ENCODE measurements around the gene TM2D1.
A peak's percentile ranks its signal among the peaks of the same experiment; 100 is the strongest.
"Not testable (repeated sequence)": the region's sequence is repeated elsewhere in the genome, so short reads cannot be mapped to it uniquely, and the experiment has no call there.

Gene TM2D1

DNA sequence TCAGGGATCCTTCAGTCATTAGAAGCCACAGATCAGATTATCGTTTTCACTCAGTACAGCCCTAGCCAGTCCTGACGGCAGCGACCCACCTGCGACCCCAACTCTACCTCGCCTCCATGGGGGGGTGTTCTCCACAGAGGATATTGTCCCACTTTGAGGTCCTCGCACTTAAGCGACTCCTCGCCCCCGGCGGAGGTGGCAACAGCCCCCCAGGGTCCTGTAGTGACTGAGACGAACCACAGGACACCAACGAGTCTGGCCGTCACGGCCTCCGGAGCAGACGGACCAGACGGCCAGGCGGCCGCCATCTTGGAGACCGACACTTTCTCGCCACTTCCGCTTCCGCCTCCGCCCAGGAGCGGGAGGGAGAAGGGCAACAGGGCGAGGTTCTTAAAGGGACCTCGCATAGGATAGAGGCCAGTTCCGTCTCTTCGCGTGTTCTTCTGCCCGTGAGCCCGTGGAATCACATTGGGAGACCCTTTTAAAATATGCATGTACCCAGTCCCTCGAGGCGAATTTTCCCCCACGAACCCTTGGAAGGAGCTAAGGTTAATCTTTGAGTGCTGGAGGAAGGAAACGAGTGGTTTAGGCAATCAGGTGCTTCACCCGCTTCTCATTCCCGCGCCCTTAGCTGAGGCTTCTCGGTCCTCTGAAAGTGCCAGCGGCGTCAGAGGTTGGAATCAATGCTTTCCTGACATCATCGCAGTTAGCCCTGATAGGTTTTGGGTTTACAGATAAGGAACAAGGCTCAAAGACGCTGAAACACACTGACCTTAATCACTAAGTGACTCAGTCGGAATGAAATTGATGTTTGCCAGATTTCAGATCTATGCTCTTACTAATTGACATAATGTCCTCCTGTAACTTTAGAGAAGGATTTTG lies at the start of gene TM2D1:
TSS of gene TM2D1 (minus strand) at position 329 of the 882 bp plus-strand sequence. CDS start at position 308, 21 bp downstream.
- peak; percentile 76 for DNase-seq (ENCODE audit: low read depth, low spot score)

DNA sequence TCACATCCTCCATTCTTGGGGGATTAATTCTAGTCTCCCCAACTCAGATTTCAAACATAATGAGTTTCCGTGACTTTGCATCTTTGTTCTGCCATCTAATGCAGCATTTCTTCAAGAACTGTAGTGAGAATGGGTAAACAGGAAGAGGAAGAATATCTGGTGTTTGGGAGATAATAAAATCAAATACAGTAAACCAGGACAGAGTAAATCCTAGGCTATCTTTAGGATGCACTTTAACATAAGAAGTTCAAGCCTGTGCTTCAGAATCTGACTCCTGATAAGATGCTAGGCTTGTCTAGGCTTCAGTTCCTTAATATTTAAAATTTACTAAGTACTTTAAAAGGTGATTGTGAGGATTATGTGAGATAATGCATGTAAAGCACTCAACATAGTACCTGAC lies 45.2 kb upstream of the TM2D1 start:
- DNase-seq (ENCODE audit: low read depth, low spot score): no peak

DNA sequence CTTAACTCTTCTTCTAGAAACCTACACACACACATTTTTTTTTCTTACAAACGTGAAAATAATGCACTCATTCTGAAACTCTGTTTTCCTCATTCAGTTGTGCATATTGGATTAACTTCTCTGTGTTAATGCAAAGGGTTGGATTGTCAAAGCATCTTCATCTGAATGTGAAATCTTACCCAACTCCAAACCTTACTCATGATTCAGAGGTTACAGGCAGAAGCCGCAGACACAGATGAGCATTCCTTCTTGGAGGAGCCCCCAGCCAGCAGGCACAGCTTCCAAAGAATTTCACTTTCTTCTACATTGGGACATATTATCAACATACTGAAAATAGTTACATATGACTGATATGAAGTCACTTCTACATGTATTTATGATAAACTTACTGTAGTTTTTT lies 33.0 kb upstream of the TM2D1 start:
- DNase-seq (ENCODE audit: low read depth, low spot score): no peak

DNA sequence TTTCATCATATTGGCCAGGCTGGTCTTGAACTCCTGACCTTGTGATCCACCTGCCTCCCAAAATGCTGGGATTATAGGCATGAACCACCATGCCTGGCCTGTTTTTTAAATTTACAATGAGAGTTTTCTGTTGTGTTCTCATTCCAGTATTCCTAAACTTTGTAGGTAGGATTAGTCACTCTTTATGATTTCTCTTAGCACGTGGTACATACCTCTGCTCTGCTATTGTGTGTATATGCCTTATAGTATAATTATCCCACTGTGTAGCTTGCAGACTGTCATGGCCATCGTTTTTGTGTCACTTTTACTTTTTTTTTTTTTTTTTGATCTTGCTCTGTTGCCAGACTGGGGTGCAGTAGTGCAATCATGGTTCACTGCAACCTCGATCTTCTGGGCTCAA lies 31.8 kb upstream of the TM2D1 start:
- DNase-seq (ENCODE audit: low read depth, low spot score): no peak

DNA sequence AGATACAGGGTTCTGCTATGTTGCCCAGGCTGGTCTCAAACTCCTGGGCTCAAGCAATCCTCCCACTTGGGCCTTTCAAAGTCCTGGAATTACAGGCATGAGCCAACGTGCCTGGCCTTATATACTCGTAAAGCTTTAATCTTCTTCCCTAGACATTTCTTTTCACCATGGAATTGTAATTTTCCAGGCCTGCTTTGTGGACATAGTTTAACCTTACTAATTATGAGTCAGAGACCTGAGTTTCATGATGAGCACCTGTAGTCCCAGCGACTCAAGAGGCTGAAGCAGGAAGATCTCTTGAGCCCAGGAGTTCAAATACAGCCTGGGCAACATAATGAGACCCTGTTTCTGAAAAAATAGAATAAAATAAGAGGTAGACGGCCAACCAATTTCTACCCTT lies 29.6 kb upstream of the TM2D1 start:
- no peak for DNase-seq (ENCODE audit: low read depth, low spot score)

DNA sequence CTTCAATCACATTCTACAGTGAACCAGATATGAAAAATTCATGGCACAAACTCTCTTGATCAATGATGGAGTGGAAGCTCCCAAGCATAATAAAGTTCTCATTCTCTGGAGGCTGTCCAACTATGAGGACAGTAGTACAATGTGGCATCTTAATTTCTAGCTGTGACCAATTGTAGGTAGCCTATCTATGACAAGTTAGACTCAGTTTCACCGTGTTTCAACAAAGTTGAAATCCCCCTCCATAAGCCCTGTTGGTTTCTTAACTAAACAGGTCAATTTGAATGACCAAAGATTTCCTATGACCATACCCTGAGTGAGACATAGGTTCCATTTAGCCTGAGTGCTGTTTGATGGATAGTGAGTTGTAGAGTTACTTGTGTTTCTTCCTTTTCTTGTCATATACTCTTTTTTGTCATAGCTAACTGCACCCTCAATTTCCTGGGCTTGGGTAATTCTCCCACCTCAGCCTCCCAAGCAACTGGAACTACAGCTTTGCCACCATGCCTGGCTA lies 29.1 kb upstream of the TM2D1 start:
- no peak for DNase-seq (ENCODE audit: low read depth, low spot score)

DNA sequence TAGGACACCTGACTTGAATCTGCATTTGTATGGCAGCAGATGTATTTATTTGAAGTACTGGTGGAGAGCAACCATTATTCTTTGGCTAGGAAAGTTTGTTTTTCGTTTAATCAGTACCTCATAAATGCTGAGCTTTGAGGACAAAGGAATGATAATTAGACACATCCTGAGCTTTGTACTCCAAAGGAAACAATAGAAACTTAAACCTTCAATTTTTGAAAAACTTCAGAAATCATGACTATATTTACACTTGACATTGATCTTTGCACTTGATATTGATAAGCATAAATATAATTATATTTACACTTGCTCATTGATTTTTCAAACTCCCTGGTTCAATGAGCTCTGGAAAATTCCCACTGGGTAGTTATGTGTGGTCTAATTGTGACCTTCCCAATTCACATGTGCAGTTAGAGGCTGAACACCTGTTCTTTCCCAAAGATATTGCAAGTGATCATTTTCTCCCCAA lies 28.0 kb upstream of the TM2D1 start:
- no peak for DNase-seq (ENCODE audit: low read depth, low spot score)

DNA sequence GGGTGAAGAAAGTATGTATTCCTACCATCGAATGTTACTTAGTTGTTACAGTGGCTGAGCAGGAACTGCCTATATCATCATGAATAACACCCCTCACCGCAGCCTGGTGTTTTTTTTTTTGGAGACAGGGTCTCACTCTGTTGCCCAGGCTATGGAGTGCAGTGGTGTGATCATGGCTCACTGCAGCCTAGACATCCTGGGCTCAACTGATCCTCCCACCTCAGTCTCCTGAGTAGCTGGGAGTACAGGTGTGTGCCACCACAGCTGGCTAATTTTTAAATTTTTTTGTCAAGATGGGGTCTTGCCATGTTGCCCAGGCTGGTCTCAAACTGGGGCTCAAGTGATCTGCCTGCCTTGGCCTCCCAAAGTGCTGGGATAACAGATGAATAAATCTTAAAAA lies 24.6 kb upstream of the TM2D1 start:
- DNase-seq (ENCODE audit: low read depth, low spot score): no peak

DNA sequence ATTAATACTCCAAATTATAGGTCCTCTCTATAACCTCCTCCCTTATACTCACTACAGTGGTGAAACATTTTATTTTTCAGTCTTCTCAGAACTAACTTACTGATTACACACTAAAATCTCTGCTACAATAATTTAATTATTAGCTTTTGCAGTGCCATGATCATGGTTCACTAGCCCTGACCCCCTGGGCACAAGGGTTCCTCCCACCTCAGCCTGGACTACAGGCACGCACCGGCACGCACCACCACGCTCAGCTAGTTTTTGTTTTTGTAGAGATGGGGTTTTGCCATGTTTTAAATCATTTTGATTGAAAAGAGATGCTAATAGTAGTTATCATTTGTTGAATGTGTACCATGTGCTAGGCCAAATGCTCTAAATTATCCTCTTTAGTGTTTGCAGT lies 23.6 kb upstream of the TM2D1 start:
- no peak for DNase-seq (ENCODE audit: low read depth, low spot score)

DNA sequence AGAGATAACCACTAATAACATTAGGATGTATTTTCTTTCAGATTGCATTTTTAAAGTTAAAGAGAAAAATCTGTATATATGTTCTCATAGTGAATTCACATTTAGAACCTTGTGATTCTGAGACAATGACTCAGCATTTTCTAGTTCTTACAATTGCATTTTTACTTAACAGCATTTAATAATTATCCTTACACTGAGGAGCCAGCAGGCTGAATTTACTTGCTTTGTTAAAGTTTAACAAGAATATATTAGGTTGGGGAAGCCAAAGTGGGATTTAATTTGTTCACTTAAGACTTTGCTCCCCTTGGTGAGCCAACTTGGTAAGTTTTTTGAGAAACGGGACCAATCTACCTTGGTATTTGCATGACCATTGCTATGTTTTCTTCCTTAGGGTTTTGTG lies 21.9 kb upstream of the TM2D1 start:
- DNase-seq (ENCODE audit: low read depth, low spot score): no peak

DNA sequence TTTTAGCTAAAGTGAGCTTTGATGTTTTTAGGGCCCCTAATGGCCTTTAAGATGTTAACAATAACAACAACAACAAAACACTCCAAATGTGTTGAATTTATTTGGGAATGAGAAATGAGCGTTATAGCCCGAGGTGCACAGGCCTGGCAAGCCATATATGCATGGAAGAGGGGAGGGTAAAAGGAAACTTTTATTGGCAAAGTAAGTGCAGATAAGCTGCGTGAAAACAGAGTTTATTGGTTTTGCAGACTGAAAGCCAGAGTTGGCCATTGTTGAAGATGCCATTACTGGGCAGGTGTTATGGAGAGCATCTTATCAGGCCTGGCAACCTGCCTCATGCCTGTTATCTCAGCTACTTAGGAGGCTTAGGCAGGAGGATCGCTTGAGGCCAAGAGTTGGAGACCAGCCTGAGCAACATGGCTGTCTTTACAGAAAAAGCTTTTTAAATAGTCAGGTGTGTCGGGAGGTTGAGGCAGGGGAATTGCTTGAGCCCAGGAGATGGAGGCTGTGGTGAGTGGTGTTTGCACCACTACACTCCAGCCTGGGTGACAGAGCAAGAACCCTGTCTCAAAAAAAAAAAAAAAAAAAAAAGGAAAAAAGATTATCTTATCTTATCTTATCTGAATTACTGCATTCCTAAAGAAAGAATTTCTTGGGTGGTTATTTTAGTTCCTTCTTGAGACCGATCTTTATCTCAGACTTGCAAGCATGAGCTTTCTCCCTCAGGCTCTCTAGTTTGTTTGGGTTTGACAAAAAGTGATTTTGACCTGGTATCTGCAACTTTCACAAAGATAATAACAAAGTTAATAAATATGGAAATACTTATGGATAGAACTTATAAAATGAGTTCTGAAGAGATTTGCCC lies 19.0 kb upstream of the TM2D1 start:
- DNase-seq (ENCODE audit: low read depth, low spot score): no peak

DNA sequence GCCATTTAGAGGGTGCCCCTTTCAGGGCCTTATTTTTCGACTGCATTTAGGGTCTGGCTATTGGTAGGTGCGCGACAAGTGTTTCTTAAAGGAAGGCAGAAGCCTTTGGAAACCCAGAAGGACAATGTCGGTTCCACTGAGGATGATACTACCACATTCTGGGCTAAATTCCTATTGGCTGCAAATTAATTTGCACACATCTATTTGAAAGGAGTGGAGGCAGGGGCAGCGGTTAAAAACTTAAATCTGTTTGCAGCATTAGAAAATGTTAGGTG lies 18.4 kb upstream of the TM2D1 start:
- no peak for DNase-seq (ENCODE audit: low read depth, low spot score)

DNA sequence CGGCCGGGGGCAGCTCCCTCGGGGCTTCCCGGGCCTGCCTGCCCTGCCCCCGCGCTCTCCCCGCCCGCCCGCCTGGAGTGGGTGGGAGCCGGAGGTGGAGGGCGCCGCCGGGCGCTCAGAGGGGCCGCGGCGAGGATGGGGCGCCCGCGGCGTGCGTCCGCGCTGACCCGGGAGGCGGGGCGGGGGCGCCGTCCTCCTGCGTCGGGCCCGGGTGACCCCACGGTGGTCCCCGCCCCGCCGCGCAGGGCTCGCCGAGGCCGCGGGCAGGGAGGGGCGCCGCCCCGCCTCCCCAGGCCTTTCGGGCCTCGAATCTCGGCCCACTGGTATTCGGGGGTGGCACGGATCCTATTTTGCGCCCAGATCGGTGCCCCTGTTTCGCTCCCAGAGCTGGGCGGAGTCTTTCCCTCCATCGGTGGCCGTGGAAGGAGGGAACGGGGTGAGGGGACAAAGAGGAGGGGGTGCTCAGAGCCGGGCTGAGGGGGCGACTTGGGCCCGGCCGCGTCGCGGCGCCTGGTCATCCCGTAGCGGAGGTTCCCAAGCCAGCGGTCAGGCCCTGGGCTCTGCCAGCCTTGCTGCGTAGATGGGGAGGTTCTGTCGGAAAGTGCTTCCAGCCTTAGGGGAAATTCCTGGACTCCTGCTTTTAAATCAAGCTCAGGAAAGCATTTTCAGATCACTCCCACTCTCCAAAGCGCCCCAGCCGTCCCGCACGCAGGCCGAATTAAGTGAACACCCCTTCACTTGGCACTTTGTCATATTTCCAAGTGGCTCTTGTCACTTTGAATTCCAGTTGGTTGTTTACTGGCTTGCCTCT lies 17.9 kb upstream of the TM2D1 start:
- DNase-seq (ENCODE audit: low read depth, low spot score): no peak

DNA sequence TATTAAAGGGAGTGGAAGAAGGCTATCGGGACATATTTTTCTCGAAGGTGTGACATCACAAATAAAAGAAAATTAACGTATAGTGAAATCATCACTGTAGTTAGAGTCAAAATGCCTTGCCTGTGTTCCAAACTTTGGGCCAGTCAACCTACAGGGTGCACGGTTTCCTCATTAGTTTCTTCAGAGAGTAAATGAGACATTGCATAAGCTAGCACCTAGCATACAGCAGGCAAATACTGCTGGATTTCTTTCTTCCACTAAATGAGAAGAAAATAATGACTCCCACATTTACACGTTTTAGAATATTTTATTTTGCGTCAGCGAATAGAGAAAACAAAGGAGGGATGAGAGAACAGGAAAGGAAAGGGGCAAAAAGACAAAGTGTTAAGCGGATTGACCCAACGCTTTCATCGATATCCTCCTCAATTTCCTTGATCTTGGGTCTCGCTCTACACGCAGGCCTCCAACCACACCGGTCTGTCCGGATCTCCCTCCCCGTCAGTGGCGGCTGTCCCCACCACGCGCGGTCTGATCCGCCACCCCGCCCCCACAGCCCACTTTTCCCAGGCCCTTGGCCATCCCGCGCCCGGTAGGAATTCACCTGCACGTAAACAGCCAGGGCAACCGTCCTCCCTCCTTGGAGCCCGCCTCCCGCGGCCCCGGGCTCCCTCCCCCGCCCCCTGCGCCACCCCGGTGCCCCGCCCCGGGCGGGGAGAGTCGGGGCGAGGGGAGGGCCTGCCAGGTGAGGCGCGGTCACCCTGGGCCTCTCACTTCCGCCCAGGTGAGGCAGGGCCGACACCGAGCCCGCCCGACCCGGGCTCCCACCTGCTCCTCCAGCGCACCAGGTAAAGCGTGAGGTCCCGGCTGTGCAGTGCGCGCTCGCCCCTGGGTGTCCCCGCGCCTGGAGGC lies 17.0 kb upstream of the TM2D1 start, which contains the start of gene PATJ:
TSS of gene PATJ (plus strand) at position 770 of the 909 bp plus-strand sequence. CDS start 20,413 bp downstream, outside the sequence.
- DNase-seq (ENCODE audit: low read depth, low spot score): peak; percentile 56

DNA sequence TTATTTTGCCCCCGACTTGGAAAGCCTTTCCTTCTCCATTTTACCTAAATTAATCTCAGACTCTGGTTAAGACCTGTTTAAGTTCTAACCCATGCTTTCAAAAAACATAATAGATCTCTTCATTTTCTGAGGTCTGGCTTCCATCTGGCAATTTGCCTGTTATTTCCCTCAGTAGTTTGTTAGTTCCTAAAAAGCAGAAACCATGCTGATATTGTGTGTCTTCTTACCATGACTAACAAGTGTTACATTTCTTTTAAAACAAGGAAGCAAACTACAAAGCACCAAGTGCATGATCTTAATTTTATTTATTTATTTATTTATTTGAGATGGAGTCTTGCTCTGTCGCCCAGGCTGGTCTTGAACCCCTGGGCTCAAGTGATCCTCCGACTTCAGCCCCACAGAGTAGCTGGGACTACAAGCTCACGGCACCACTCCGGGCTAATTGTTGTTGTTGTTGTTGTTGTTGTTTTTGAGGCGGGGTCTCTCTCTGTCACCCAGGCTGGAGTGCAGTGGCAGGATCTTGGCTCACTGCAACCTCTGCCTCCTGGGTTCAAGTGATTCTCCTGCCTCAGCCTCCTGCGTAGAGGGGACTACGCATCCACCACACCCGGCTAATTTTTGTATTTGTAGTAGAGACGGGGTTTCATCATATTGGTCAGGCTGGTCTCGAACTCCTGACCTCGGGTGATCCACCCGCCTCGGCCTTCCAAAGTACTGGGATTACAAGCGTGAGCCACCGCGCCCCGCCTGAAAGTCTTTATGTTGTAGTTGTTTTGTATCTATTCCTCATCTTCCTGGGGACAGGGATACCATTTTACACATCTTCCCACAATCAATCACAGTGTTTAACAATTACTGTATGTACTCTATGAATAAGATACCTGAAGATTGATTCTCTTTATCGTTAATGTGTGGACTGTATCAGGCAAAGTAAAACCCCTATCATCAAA lies 16.1 kb upstream of the TM2D1 start:
- no peak for DNase-seq (ENCODE audit: low read depth, low spot score)

DNA sequence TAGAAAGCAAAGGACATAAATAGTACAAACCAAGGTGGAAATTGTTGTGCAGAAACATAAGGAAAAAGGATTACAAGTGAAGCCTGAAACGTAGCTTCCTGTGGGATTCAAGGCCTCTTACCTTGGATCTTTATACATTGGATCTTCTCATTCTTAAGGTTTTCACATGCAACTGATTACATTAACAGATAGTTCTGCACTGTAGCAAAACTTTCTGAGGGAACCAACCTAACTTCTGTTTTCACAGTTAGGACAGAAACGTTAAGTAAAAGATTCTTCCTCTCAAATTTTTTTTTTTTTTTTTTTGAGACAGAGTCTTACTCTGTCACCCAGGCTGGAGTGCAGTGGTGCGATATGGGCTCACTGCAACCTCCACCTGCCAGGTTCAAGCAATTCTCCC lies 7.8 kb upstream of the TM2D1 start:
- DNase-seq (ENCODE audit: low read depth, low spot score): no peak

DNA sequence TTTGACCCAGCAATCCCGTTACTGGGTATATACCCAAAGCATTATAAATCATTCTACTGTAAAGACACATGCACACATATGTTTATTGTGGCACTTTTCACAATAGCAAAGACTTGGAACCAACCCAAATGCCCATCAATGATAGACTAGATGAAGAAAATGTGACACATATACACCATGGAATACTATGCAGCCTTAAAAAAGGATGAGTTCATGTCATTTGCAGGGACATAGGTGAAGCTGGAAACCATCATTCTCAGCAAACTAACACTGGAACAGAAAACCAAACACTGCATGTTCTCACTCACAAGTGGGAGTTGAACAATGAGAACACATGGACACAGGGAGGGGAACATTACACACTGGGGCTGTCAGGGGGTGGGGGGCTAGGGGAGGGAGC lies 5.7 kb upstream of the TM2D1 start:
- DNase-seq (ENCODE audit: low read depth, low spot score): not testable (repeated sequence)

DNA sequence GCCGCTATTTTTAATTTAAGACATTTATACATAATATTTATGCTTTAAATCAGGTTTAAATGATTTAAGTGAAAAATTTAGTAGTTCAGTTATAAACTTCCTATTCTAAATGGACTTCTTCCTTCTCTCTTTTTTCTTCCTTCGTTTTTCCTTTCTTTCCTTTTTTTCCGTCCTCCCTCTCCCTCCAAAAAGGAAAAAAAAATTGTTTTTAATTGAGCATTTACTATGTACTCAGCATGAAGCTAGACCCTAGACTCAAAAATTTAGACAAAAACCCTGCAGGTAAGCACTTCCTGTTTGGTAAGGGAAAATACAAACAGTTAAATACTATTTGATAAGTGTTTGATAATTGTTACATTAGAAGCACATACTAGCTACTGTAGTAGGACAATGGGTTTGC lies 2.6 kb upstream of the TM2D1 start:
- DNase-seq (ENCODE audit: low read depth, low spot score): no peak

DNA sequence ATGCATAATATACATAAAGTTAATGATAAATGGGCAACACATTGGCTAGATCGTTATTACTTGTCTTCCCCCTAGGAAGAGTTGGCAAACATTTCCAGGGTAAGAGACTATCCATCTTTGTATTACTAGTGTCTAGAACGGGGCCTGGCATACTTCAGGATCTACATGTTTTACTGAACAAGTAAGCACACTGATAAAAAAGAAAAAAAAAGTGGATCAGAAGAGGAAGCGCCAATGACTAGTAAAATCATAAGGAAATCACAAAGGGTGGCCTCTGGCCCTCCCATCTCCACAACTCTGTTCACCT lies 482 bp downstream of the TM2D1 start:
- DNase-seq (ENCODE audit: low read depth, low spot score): no peak

Data from iPS DF 19.7 (cell line).